ENCODE measurements around the gene LCN10. TPM values are rescaled to one million over a fixed set of nuclear protein-coding genes. Genes with fewer than 3 reads are reported as not detected.

LCN10 gene
- not detected in 2 replicates for total RNA-seq

GRCh38 chr9:136742591-136743391 lies at the start of gene LCN10:
TSS of gene LCN10 (minus strand) at chr9:136742940. CDS start at chr9:136742903, 37 bp downstream.

GRCh38 chr9:136790640-136791515 lies 48.1 kb upstream of the LCN10 start, which contains the start of gene TMEM141:
TSS of gene TMEM141 (plus strand) at chr9:136791344. CDS start at chr9:136791371, 27 bp downstream.

GRCh38 chr9:136764301-136764891 lies 21.7 kb upstream of the LCN10 start, which contains the start of gene LCN15:
TSS of gene LCN15 (minus strand) at chr9:136764518. CDS start at chr9:136764488, 30 bp downstream.

GRCh38 chr9:136748201-136748600 lies 5.5 kb upstream of the LCN10 start, which contains the start of gene LCN6:
TSS of gene LCN6 (minus strand) at chr9:136748525. CDS start at chr9:136748483, 42 bp downstream.

GRCh38 chr9:136711751-136712689 lies 30.7 kb downstream of the LCN10 start, which contains the start of gene DIPK1B:
TSS of gene DIPK1B (plus strand) at chr9:136712572. CDS start at chr9:136712666, 94 bp downstream.

Other genes starting within 250 kb of the LCN10 start
- 96.6 and 124 TPM in 2 replicates for gene NOTCH1, start 196.9 kb downstream of the LCN10 start, total RNA-seq
- gene EGFL7, start 80.0 kb downstream of the LCN10 start, total RNA-seq = 27.7 and 28.8 TPM in 2 replicates
- 36.9 and 56.4 TPM in 2 replicates for gene AGPAT2, start 55.5 kb downstream of the LCN10 start, total RNA-seq
- 5.3 and 5.5 TPM in 2 replicates for gene DIPK1B, start 30.4 kb downstream of the LCN10 start, total RNA-seq
- not detected in 2 replicates for gene LCN6, start 5.6 kb upstream of the LCN10 start, total RNA-seq
- gene LCN8, start 15.3 kb upstream of the LCN10 start, total RNA-seq = not detected in 2 replicates
- not detected in 2 replicates for gene LCN15, start 21.6 kb upstream of the LCN10 start, total RNA-seq
- gene TMEM141, start 48.4 kb upstream of the LCN10 start, total RNA-seq = 163 and 200 TPM in 2 replicates
- 0.42 TPM in 1 of 2 replicates, not detected in the other for gene CCDC183, start 53.4 kb upstream of the LCN10 start, total RNA-seq
- gene RABL6, start 65.0 kb upstream of the LCN10 start, total RNA-seq = 86.5 and 106 TPM in 2 replicates
- 1.8 and 2.0 TPM in 2 replicates for gene AJM1, start 99.5 kb upstream of the LCN10 start, total RNA-seq
- 109 and 144 TPM in 2 replicates for gene PHPT1, start 106.5 kb upstream of the LCN10 start, total RNA-seq
- gene MAMDC4, start 109.4 kb upstream of the LCN10 start, total RNA-seq = 0.74 and 1.4 TPM in 2 replicates
- 341 and 351 TPM in 2 replicates for gene EDF1, start 123.4 kb upstream of the LCN10 start, total RNA-seq
- 11.5 and 16.3 TPM in 2 replicates for gene TRAF2, start 143.6 kb upstream of the LCN10 start, total RNA-seq
- 147 and 164 TPM in 2 replicates for gene FBXW5, start 201.8 kb upstream of the LCN10 start, total RNA-seq
- gene C8G, start 202.3 kb upstream of the LCN10 start, total RNA-seq = not detected in 2 replicates
- not detected in 2 replicates for gene LCN12, start 209.3 kb upstream of the LCN10 start, total RNA-seq
- gene PTGDS, start 234.6 kb upstream of the LCN10 start, total RNA-seq = not detected in 2 replicates
- gene LCNL1, start 240.1 kb upstream of the LCN10 start, total RNA-seq = not detected in 2 replicates
- 50.9 and 69.2 TPM in 2 replicates for gene PAXX, start 249.5 kb upstream of the LCN10 start, total RNA-seq

All from airway epithelial cell (primary cell).